Measurements from ENCODE around the gene GCFC2. TPM values are rescaled to one million over a fixed set of nuclear protein-coding genes. Genes with fewer than 3 reads are reported as not detected.

The GCFC2 gene
- total RNA-seq, 2 donors from 2014 or later, result 18.6 to 28.7 TPM

- Histone ChIP-seq H3K27ac (ENCODE audit: low read depth, low read length) (no peak overlapping the region), H3K36me3 (ENCODE audit: control insufficient read depth, insufficient read depth, low read length) (peaks cover 84% of the 10 kb centered on the region), H3K4me1 (ENCODE audit: control insufficient read depth, insufficient read depth, low read length) (peaks cover 7% of the 10 kb centered on the region), H3K9me3 (ENCODE audit: control insufficient read depth, low read length) (peaks cover 10% of the 10 kb centered on the region), H3K27me3 (ENCODE audit: control insufficient read depth, insufficient read depth, low read length, poor library complexity, severe bottlenecking) (no peaks in the 10 kb centered on the region), H3K9ac (ENCODE audit: extremely low read depth, low read length, poor library complexity, severe bottlenecking) (no peak overlapping the region), H3K4me3 (ENCODE audit: low read length) (peak overlapping the region; percentile 53)
- Mint-ChIP-seq H3K27ac (no peak overlapping the region), H3K36me3 (ENCODE audit: low read depth) (peaks cover 72% of the 10 kb centered on the region), H3K27me3 (ENCODE audit: insufficient read depth) (no peaks in the 10 kb centered on the region), H3K9me3 (no peaks in the 10 kb centered on the region), H3K4me1 (peaks cover 32% of the 10 kb centered on the region), H3K4me3 (no peak overlapping the region)
- 84 to 100% methylated on average over 1 of the region's 1 CpG for WGBS, 2 experiments (ENCODE audit: insufficient coverage in 1 of 2, insufficient read length in 1 of 2)
- DNase-seq, result no peak
- TF ChIP-seq CTCF (conservative IDR thresholded peaks at IDR 0.05), result no peak
These were observed 54.2 kb downstream of the GCFC2 start for GRCh38 chr2:75656563-75656962.

- no peak overlapping the region for H3K4me3 Mint-ChIP-seq
- Histone ChIP-seq H3K9ac (ENCODE audit: extremely low read depth, low read length, poor library complexity, severe bottlenecking) (no peak overlapping the region), H3K4me1 (ENCODE audit: control insufficient read depth, insufficient read depth, low read length) (peaks cover 5% of the 10 kb centered on the region), H3K4me3 (ENCODE audit: low read length) (no peak overlapping the region), H3K27me3 (ENCODE audit: control insufficient read depth, insufficient read depth, low read length, poor library complexity, severe bottlenecking) (no peaks in the 10 kb centered on the region), H3K36me3 (ENCODE audit: control insufficient read depth, insufficient read depth, low read length) (peaks cover 85% of the 10 kb centered on the region), H3K27ac (ENCODE audit: low read depth, low read length) (no peak overlapping the region), H3K9me3 (ENCODE audit: control insufficient read depth, low read length) (peaks cover 10% of the 10 kb centered on the region)
- no peak for TF ChIP-seq CTCF (conservative IDR thresholded peaks at IDR 0.05)
- H3K9me3 Mint-ChIP-seq, result no peaks in the 10 kb centered on the region
- no peaks in the 10 kb centered on the region for H3K27me3 Mint-ChIP-seq (ENCODE audit: insufficient read depth)
- H3K4me1 Mint-ChIP-seq, result peaks cover 30% of the 10 kb centered on the region
- peaks cover 70% of the 10 kb centered on the region for H3K36me3 Mint-ChIP-seq (ENCODE audit: low read depth)
- no peak for DNase-seq
- 92% methylated on average over 1 of the region's 1 CpG for WGBS, 2 experiments (ENCODE audit: insufficient coverage in 1 of 2, insufficient read length in 1 of 2)
- H3K27ac Mint-ChIP-seq, result no peak overlapping the region
These were observed 54.9 kb downstream of the GCFC2 start for GRCh38 chr2:75655861-75656260.

GRCh38 chr2:75654012-75654411 is 56.7 kb downstream of the GCFC2 start:
- Mint-ChIP-seq H3K27me3 (ENCODE audit: insufficient read depth) (no peaks in the 10 kb centered on the region), H3K9me3 (no peaks in the 10 kb centered on the region), H3K27ac (no peak overlapping the region), H3K4me1 (peaks cover 25% of the 10 kb centered on the region), H3K36me3 (ENCODE audit: low read depth) (peaks cover 68% of the 10 kb centered on the region), H3K4me3 (no peak overlapping the region)
- H3K27ac ChIP-seq (ENCODE audit: low read depth, low read length), result no peak overlapping the region
- peaks cover 85% of the 10 kb centered on the region for H3K36me3 ChIP-seq (ENCODE audit: control insufficient read depth, insufficient read depth, low read length)
- no peaks in the 10 kb centered on the region for H3K27me3 ChIP-seq (ENCODE audit: control insufficient read depth, insufficient read depth, low read length, poor library complexity, severe bottlenecking)
- WGBS, 2 experiments (ENCODE audit: insufficient coverage in 1 of 2, insufficient read length in 1 of 2), result 83 to 92% methylated on average over 1 to 2 of the region's 2 CpGs
- no peak for DNase-seq
- H3K9ac ChIP-seq (ENCODE audit: extremely low read depth, low read length, poor library complexity, severe bottlenecking), result no peak overlapping the region
- H3K4me3 ChIP-seq (ENCODE audit: low read length), result no peak overlapping the region
- peak; percentile 54 for TF ChIP-seq CTCF (conservative IDR thresholded peaks at IDR 0.05)
- no peaks in the 10 kb centered on the region for H3K9me3 ChIP-seq (ENCODE audit: control insufficient read depth, low read length)
- peaks cover 5% of the 10 kb centered on the region for H3K4me1 ChIP-seq (ENCODE audit: control insufficient read depth, insufficient read depth, low read length)
